Nephron progenitor cell (in vitro differentiated cells): ENCODE results near the gene CCDC107.

Experiments used
- DNase-seq: peaks from one replicate; pipeline ENCODE4 v3.0.0; 2021
- H3K27ac Mint-ChIP-seq: 2 replicates; pipeline ENCODE4 v1.8.0; 2021; ENCODE audit warnings: mild to moderate bottlenecking, moderate library complexity, mixed read lengths
- H3K27me3 Mint-ChIP-seq: 2 replicates; pipeline ENCODE4 v1.8.0; 2021; ENCODE audit warnings: mild to moderate bottlenecking, low read depth, mixed read lengths; ENCODE audit not compliant: poor library complexity
- H3K36me3 Mint-ChIP-seq: 2 replicates; pipeline ENCODE4 v1.8.0; 2021; ENCODE audit warnings: low read depth, mixed read lengths
- H3K4me1 Mint-ChIP-seq: 2 replicates; pipeline ENCODE4 v1.8.0; 2021; ENCODE audit warnings: mixed read lengths
- H3K4me3 Mint-ChIP-seq: 2 replicates; pipeline ENCODE4 v1.8.0; 2021; ENCODE audit warnings: mild to moderate bottlenecking, moderate library complexity, mixed read lengths
- H3K9me3 Mint-ChIP-seq: 2 replicates; pipeline ENCODE4 v1.8.0; 2021; ENCODE audit warnings: mild to moderate bottlenecking, moderate library complexity, mixed read lengths
- TF ChIP-seq, protein P1 (sequence below): fragments of 200-600 bp; sonication (generic); IDR thresholded peaks from 2 replicates; pipeline ENCODE4 v1.5.0; 2021; ENCODE audit warnings: antibody characterized with exemption

The CCDC107 gene

DNA sequence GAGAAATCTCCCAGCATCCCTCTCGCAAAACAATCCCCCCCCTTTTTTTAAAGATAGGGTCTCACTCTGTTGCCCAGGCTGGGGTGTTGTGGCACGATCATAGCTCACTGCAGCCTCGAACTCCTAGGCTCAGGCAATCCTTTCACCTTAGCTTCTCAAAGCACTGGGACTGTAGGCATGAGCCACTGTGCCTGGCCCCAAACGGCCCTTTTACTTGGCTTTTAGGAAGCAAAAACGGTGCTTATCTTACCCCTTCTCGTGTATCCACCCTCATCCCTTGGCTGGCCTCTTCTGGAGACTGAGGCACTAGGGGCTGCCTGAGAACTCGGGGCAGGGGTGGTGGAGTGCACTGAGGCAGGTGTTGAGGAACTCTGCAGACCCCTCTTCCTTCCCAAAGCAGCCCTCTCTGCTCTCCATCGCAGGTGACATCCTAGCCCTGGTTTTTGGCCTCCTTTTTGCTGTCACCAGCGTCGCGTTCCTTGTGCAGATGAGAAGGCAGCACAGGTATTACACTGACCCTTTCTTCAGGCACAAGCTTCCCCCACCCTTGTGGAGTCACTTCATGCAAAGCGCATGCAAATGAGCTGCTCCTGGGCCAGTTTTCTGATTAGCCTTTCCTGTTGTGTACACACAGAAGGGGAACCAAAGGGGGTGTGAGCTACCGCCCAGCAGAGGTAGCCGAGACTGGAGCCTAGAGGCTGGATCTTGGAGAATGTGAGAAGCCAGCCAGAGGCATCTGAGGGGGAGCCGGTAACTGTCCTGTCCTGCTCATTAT, 22.4 kb downstream of the CCDC107 start:
- Mint-ChIP-seq H3K9me3 (no peaks in the 10 kb centered on the region), H3K4me1 (peaks cover 73% of the 10 kb centered on the region), H3K36me3 (peaks cover 35% of the 10 kb centered on the region), H3K27ac (peak overlapping the region; percentile 29), H3K27me3 (peaks cover 7% of the 10 kb centered on the region), H3K4me3 (no peak overlapping the region)
- no peak for DNase-seq
- TF ChIP-seq, protein P1, sequence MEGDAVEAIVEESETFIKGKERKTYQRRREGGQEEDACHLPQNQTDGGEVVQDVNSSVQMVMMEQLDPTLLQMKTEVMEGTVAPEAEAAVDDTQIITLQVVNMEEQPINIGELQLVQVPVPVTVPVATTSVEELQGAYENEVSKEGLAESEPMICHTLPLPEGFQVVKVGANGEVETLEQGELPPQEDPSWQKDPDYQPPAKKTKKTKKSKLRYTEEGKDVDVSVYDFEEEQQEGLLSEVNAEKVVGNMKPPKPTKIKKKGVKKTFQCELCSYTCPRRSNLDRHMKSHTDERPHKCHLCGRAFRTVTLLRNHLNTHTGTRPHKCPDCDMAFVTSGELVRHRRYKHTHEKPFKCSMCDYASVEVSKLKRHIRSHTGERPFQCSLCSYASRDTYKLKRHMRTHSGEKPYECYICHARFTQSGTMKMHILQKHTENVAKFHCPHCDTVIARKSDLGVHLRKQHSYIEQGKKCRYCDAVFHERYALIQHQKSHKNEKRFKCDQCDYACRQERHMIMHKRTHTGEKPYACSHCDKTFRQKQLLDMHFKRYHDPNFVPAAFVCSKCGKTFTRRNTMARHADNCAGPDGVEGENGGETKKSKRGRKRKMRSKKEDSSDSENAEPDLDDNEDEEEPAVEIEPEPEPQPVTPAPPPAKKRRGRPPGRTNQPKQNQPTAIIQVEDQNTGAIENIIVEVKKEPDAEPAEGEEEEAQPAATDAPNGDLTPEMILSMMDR: no peak

DNA sequence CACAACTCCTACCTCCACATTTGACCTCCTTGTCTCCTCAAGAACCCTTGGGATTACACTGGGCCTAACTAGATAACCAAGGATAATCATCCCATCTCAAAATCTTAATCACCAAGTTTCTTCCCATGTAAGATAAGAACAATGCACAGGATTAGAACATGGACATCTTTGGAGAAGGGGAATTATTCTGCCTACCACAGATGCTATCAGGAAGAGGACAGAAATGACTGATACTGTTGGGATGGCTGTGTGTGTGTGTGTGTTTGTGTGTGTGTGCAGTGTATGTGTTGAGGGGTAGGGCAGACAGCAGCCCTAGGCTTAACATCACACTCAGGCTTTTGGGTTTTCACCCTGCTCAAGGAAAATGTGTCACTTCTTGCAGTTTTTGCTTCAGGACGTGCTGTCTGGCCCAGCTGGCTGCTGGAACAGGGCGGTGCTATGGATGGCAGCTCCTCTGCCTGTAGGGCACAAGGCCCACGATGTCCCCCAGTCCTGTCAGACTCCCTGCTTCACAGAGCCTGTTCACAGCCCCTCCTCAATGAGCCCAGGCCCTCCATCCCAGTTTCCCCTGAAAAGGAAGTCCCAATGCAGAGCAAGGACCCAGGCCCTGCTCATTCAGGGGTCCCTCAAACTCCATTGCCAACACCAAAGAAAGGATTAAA, 23.4 kb downstream of the CCDC107 start:
- TF ChIP-seq, protein P1: no peak
- H3K27ac Mint-ChIP-seq: peak overlapping the region; percentile 68
- no peak for DNase-seq
- H3K36me3 Mint-ChIP-seq: peaks cover 41% of the 10 kb centered on the region
- H3K27me3 Mint-ChIP-seq: peaks cover 3% of the 10 kb centered on the region
- H3K4me3 Mint-ChIP-seq: no peak overlapping the region
- peaks cover 77% of the 10 kb centered on the region for H3K4me1 Mint-ChIP-seq
- H3K9me3 Mint-ChIP-seq: no peaks in the 10 kb centered on the region

DNA sequence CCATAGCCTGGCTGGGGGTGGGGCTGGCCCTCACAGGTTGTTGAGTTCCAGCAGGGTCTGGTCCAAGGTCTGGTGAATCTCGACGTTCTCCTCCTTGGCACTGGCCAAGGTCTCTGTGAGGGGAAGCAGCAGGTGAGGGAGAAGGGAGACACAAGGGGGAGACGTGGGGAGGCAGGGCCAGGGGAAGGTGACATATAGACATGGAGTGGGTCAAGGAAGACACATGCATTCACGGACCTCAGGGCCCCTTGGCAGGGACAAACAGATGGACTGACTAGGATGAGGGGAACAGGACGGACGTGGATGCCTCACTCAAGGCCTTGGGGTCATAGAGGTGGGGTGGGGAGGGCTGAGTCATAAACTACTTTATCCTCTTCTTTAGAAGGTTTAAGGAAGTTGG, 24.0 kb downstream of the CCDC107 start:
- Mint-ChIP-seq H3K36me3 (peaks cover 44% of the 10 kb centered on the region), H3K9me3 (no peaks in the 10 kb centered on the region), H3K4me1 (peaks cover 80% of the 10 kb centered on the region), H3K4me3 (no peak overlapping the region), H3K27ac (peak overlapping the region; percentile 62), H3K27me3 (peaks cover 3% of the 10 kb centered on the region)
- no peak for DNase-seq
- TF ChIP-seq, protein P1: no peak

DNA sequence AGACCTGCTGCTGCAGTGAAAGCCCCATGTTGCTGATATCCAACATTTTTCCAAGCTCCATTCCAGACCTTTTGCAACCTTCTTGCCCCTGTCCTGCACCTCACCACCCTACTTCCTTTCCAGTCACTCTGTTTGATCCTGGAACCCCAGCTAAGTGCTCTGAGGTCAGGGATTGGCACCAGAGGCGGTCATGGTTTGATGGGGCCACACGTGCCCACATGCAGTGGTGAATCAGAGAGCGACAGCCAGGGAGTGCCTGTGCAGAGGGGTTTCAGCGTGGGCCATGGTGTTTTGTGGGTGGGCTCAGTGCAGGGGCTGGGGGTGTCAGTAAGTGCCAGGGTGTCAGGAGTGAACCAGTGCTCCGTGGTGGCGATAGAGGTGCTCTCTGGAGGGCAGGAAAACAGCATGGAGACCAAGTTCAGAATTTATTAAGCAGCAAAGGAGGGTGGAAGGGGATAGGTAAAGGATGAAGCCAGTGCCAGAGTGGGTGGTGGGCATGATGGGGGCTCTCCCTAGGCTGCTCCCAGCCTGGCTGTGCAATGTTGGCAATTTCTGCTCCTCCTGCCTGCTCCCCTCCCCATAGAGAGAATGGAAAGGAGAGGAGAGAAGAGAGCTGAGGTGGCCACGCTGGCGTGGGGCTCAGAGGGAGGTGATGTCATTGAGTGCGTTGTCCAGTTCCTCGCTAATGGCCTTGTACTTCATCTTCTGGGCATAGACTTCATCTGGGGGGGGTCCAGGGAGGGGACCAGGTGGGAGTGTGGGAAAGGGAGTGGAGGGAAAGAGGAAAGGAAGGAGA, 24.6 kb downstream of the CCDC107 start:
- Mint-ChIP-seq H3K27ac (peak overlapping the region; percentile 62), H3K4me3 (no peak overlapping the region), H3K36me3 (peaks cover 49% of the 10 kb centered on the region), H3K27me3 (peaks cover 3% of the 10 kb centered on the region), H3K4me1 (peaks cover 80% of the 10 kb centered on the region), H3K9me3 (no peaks in the 10 kb centered on the region)
- TF ChIP-seq, protein P1: no peak
- no peak for DNase-seq

DNA sequence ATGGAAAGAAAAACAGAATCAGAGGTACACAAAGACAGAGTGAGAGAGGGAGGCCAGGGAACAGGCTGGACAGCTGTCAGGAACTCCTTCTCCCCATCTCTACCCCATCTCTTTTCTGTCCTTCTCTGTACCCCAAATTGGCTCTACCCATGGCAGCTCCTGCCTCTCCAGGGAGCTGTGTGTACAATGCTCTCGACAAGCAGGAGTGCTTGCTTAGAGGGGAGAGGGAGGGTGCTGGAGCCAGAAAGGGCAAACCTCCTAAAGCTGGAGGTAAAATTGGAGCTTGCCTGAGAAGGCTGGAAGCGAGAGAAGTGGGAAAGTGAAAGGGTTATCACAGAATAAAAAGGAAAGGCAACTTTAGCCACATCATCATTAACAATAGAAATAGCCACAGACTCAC, 25.2 kb downstream of the CCDC107 start:
- Mint-ChIP-seq H3K36me3 (peaks cover 49% of the 10 kb centered on the region), H3K4me1 (peaks cover 85% of the 10 kb centered on the region), H3K4me3 (no peak overlapping the region), H3K9me3 (no peaks in the 10 kb centered on the region), H3K27ac (peak overlapping the region; percentile 58), H3K27me3 (peaks cover 3% of the 10 kb centered on the region)
- DNase-seq: no peak
- TF ChIP-seq, protein P1: no peak
